NCI-H1048 (cell line): ENCODE results near the gene DNAAF2.
"Not testable (repeated sequence)": the region's sequence is repeated elsewhere in the genome, so short reads cannot be mapped to it uniquely, and the experiment has no call there.

Experiments
- DNase-seq: peaks from one replicate; lab custom pipeline; 2025; lab: John Stamatoyannopoulos, UW

Gene DNAAF2

DNA sequence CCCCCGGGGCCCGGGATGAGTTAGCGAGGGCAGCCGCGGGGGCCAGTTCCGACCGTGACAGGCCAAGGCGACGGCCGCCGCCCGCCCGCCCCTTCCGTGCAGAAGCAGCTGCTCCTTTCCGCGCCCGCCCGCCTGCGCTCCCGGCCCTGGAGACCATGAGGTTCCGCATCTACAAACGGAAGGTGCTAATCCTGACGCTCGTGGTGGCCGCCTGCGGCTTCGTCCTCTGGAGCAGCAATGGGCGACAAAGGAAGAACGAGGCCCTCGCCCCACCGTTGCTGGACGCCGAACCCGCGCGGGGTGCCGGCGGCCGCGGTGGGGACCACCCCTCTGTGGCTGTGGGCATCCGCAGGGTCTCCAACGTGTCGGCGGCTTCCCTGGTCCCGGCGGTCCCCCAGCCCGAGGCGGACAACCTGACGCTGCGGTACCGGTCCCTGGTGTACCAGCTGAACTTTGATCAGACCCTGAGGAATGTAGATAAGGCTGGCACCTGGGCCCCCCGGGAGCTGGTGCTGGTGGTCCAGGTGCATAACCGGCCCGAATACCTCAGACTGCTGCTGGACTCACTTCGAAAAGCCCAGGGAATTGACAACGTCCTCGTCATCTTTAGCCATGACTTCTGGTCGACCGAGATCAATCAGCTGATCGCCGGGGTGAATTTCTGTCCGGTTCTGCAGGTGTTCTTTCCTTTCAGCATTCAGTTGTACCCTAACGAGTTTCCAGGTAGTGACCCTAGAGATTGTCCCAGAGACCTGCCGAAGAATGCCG, 13.7 kb downstream of the DNAAF2 start:
- DNase-seq = peak; percentile 21

DNA sequence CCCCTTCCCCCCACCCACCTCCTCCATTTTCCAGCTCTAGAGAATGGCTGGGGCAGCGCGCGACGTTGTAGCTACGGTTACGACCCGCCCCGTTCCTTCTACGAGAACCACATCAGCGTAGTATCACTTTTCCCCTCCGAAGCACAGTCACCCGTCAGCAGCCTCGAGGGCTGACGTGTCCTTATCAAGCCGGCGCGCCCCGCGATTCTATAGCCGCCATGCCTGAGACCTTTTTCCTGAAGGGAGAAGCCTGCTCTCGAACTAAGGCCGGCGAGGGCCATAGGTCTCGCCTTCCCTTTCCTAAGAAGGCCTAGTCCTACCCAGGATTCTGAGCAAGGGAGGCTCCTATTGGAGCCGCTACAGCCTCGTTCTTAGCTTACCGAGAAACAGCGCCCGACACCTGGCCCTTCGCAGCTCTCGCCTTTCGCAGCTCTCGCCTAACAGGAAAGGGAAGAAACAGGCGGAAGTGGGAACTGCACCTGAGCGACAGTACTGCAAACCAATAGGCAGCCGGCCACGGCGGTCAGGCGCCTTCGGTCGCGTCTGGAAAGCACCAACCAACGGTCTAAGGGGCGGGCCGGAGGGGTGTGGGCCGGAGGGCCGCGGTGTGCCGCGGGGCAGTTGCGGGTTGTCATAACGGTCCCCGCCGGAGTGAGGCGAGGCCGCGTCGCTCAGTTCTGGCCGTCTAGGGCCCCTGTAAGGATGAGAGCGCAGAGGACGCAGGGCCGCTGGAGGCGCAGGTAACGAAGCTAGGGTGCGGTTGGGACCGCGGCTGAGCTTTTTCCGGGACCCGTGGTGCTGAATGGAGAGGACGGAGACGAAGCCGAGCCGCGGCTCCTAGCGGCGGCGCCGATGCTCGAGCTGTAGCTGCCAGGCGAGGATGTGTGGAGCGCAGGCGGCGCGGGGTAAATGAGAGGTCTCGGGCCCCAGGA, 14.6 kb downstream of the DNAAF2 start, which contains the start of the genes MGAT2 and RPL36AL:
Gene MGAT2, plus strand, starts transcription at position 618 of the 932 bp plus-strand sequence. CDS start 470 bp downstream, outside the sequence.
Gene RPL36AL, minus strand, starts transcription at position 445 of the 932 bp plus-strand sequence. CDS start 1,522 bp downstream, outside the sequence.
- DNase-seq = peak; percentile 94

DNA sequence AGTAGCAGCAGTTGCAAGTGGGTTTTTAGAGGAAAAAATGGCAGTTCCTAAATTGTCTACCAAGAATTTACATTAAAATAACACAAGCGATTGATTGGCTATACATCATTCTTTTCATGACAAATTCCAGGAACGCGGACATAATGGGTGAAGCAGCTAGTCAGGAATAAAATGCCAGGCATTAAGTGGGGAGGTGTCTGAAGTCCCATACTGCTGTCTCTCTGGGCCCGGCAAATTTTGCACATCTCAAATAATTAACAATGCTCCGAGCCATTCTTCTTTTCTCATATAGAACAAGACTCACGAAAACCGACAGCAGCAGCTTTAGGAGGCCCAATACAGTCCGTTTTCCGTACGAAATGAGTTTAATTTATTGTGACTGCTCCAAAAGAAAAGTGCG, 15.3 kb downstream of the DNAAF2 start:
- no peak for DNase-seq

DNA sequence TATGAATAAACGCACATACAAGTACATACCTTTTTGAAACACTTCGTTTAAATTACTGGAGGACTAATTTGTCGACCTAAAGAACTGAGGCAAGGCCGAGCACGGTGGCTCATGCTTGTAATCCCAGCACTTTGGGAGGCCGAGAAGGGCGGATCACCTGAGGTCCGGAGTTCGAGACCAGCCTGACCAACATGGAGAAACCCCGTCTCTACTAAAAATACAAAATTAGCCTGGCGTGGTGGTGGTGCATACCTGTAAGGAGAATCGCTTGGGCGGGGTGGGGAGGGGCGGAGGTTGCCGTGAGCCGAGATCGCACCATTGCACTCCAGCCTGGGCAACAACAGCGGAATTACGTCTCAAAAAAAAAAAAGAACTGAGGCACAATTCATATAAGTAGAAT, 15.8 kb downstream of the DNAAF2 start:
- not testable (repeated sequence) for DNase-seq

GRCh38 chr14:49617852-49618519, 17.1 kb downstream of the DNAAF2 start:
- no peak for DNase-seq

DNA sequence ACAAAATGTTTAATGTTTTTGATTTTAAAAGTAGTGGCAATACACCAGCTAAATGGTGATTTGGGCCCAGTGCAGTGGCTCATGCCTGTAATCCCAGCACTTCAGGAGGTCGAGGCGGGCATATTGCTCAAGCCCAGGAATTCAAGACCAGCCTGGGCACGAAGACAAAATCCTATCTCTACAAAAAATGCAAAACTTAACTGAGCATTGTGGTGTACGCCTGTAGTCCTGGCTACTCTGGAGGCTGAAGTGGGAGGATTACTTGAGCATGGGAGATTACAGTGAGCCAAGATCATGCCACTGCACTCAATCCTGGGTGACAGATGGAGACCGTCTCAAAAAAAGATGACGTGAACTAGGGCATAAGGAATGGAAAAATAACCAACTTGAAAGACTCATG, 19.3 kb downstream of the DNAAF2 start:
- DNase-seq = no peak

DNA sequence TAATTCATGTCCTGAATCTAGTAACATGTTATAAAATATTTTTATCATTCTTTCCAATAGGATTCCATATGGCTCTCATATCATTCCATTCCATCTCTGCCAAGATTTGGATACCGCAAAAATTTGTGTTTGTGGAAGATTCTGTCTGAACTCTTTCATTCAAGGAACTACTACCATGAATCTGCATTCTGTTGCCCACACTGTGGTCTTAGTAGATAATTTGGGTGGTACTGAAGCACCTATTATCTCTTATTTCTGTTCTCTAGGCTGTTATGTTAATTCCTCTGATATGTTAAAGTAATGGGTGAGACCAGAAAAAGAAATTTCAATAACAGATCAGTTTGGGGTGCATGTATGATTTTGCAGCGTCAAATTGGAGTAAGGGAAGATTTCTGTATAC, 20.8 kb downstream of the DNAAF2 start:
- DNase-seq = no peak

GRCh38 chr14:49612671-49613070, 22.4 kb downstream of the DNAAF2 start:
- no peak for DNase-seq

- DNase-seq = no peak
These were observed 22.8 kb downstream of the DNAAF2 start for GRCh38 chr14:49612251-49612650.

- no peak for DNase-seq
These were observed 27.5 kb downstream of the DNAAF2 start for GRCh38 chr14:49607583-49607982.

- peak; percentile 67 for DNase-seq
These were observed 36.4 kb downstream of the DNAAF2 start, which contains the start of gene LRR1 for GRCh38 chr14:49598485-49599300. Gene LRR1, plus strand, starts transcription at chr14:49598940. Its CDS starts 81 bp downstream, at chr14:49599021.

- DNase-seq = no peak
These were observed 36.9 kb downstream of the DNAAF2 start for GRCh38 chr14:49598189-49598484.

DNA sequence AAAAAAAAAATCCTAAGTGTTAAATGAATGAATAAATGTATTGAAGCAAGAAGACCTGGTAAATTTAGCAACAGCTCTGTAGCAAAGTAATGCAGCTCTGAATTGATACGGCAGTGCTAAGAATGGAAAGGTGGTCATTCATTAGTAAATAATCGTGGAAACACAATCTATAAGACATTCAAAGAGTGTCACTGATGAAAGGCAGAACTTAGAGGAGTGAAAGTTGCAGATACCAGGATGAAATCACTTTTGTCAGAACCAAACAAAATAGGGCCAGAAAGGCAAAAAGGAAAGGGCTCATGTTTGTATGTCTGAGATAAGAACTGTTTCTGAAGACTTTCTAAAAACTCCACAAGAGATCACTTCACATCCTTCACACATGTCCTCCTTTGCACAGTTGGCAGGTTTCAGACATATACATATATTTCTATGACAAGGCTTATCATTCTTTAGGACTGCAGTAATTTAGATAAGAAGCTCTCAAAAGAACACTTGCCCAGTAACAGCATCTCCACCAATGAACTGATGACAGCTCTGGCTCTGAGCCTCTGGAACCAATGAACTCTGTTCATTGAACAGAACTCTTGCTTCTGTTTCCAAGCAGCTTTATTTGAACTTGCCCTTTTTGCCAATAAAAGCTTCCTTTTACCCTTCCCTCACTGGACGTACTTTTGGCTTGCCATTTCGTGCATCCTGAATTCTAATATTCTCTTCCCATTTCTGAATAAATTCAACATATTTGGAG, 40.5 kb downstream of the DNAAF2 start:
- DNase-seq = no peak

DNA sequence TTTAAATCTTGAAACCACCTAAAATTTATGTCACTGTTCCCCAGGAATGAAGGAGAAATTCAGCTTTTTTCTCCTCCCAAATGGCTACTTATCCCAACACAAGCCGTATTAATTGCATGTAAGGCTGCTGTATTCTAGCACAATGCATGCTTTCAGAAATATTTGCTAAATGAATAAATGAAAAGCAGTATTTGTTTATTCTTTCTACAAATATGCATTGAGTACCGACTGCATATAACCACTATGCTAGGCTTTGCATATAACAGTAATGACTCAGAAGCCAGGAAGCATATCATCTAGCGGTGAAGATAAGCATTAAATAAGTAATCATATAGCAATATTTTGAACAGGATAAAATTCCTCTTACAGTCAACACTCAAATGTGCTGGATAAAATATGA, 42.0 kb downstream of the DNAAF2 start:
- DNase-seq = no peak

DNA sequence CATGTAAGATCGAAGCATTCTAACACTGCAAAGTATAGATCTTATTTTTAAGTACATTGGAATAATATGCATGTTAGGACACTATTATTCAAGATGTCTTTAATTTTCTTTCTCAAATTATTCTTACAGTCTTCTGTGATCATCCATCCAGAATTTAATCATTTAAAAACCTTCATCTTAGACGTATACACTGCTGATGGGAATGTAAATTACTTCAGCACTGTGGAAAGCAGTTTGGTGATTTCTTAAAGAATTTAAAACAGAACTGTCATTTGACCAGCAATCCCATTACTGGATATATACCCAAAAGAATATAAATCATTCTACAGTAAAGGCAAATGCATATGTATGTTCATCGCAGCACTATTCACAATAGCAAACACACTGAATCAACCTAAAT, 45.7 kb downstream of the DNAAF2 start:
- no peak for DNase-seq

GRCh38 chr14:49586673-49587460, 48.2 kb downstream of the DNAAF2 start:
- DNase-seq = no peak

DNA sequence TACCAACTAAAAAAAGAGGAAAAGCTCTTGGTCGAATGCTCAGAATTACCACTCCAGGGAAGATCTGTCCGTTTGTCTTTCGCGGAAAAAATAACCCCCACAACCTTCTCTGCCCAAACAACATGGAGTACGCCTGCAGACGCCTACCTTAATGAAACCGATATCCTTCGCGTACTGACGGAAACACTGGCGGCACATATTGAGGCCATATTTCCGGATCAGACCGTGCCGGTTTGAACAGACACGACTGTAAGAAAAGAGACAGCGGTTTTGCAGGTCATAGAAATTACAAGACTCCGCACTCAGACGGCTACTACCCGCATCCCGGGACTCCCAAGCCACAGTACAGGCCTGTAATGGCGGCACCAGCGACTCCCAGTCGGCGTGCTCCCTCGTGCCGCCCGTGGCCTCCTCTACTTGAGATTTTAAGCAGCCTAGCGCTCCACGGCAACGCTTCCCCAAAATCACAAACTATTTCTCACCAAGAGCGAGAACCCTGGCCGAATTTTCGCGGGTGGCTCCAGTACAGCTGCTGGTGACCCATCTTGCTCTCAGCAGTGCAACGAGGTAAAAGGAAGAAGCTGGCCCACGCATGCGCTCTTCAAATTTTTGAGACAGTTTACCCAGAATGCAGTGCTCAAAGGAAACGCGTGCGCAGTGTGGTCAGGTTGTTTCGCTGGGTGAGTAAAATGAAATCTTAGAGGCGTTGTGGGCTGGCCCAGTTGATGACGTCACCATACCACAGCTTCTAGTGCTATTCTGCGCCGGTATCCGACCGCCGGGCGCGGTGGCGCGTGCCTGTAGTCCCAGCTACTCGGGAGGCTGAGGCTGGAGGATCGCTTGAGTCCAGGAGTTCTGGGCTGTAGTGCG, 49.0 kb downstream of the DNAAF2 start, which contains the start of gene RPS29:
Gene RPS29, minus strand, starts transcription at position 578 of the 870 bp plus-strand sequence. Its CDS starts 34 bp downstream, at position 544.
- DNase-seq = peak; percentile 92

DNA sequence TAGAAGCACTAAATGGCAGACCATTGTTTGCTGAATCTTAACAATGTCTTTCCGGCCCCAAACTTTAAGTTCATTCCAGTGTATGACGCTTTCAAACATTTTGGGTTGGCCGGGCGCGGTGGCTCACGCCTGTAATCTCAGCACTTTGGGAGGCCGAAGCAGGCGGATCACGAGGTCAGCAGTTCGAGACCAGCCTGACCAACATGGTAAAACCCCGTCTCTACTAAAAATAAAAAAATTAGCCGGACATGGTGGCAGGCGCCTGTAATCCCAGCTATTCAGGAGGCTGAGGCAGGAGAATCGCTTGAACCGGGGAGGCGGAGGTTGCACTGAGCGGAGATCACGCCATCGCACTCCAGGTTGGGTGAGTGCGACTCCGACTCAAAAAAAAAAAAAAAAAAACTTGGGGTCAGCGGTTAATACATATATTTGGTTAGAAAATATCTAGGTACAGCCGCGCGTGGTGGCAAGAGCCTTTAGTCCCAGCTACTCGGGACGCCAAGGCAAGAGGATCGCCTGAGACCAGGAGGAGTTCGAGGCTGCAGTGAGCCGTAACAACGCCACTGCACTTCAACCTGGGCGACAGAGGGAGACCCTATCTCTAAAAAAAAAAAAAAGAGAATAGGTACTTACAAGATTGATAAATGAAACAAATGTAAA, 49.9 kb downstream of the DNAAF2 start:
- not testable (repeated sequence) for DNase-seq
